SK-N-SH (cell line): ENCODE data around the gene LOXL4. TPM values are rescaled to one million over a fixed set of nuclear protein-coding genes. Genes with fewer than 3 reads are reported as not detected.

Source experiments
- CTCF ChIA-PET: fragments of 300-600, 350-600 bp; formaldehyde crosslinking; extraction: SDS; loops from one replicate; lab custom pipeline; 2021; lab: Yijun Ruan, JAX
- POLR2A ChIA-PET: fragments of 350-600 bp; sonication (Branson Sonifier 250); formaldehyde crosslinking; extraction: SDS; loops from one replicate; lab custom pipeline; 2020; ENCODE audit warnings: antibody characterized with exemption, inconsistent platforms; lab: Yijun Ruan, JAX
- DNase-seq: peaks from one replicate; pipeline ENCODE4 v3.0.0; 2012
- H2AFZ ChIP-seq: fragments of 200-600 bp; sonication (generic); 2 replicates; pipeline ENCODE4 v1.8.1; 2016; ENCODE audit warnings: antibody characterized with exemption, mild to moderate bottlenecking, low read depth
- H3F3A ChIP-seq: fragments of 200-600 bp; sonication (generic); replicated peaks from 2 replicates; pipeline ENCODE3; 2016; ENCODE audit warnings: antibody characterized with exemption, mild to moderate bottlenecking; ENCODE audit not compliant: insufficient read depth
- H3K27ac ChIP-seq, 2 experiments: fragments of 200-500 bp in 1 of 2; fragments of 200-600 bp in 1 of 2; sonication (Bioruptor generic) in 1 of 2; sonication (generic), shearing (Covaris generic) in 1 of 2; 2 replicates each; pipeline versions ENCODE4 v1.5.1 to v1.6.1; 2014 to 2016; ENCODE audit warnings: low read depth in 2 of 2, inconsistent platforms in 1 of 2, low read length in 1 of 2, mild to moderate bottlenecking in 1 of 2, mixed read lengths in 1 of 2
- H3K27me3 ChIP-seq: fragments of 200-600 bp; sonication (generic), shearing (Covaris generic); 2 replicates; pipeline ENCODE4 v1.6.1; 2016; ENCODE audit warnings: mixed run types; ENCODE audit not compliant: insufficient read depth
- H3K36me3 ChIP-seq, 2 experiments: fragments of 200-500 bp in 1 of 2; fragments of 200-600 bp in 1 of 2; sonication (Bioruptor generic) in 1 of 2; sonication (generic) in 1 of 2; replicated peaks in 1 of 2; 2 replicates each; pipeline versions ENCODE3 to v1.5.1; 2014 to 2016; ENCODE audit warnings: low read length in 1 of 2, mild to moderate bottlenecking in 1 of 2; ENCODE audit not compliant: insufficient read depth in 2 of 2, control insufficient read depth in 1 of 2
- H3K4me1 ChIP-seq, 2 experiments: fragments of 200-500 bp in 1 of 2; fragments of 200-600 bp in 1 of 2; sonication (Bioruptor generic) in 1 of 2; sonication (generic), shearing (Covaris generic) in 1 of 2; 2 replicates each; pipeline versions ENCODE4 v1.5.1 to v1.6.1; 2014 to 2016; ENCODE audit warnings: low read depth in 1 of 2, low read length in 1 of 2, mixed run types in 1 of 2; ENCODE audit not compliant: insufficient read depth in 2 of 2, control insufficient read depth in 1 of 2
- H3K4me2 ChIP-seq: fragments of 200-600 bp; sonication (generic), shearing (Covaris generic); 2 replicates; pipeline ENCODE4 v1.6.1; 2017; ENCODE audit warnings: mixed run types
- H3K4me3 ChIP-seq, 2 experiments: fragments of 200-500 bp in 1 of 2; fragments of 200-600 bp in 1 of 2; sonication (Bioruptor generic) in 1 of 2; sonication (generic), shearing (Covaris generic) in 1 of 2; 2 replicates each; pipeline versions ENCODE4 v1.5.1 to v1.8.1; 2014 to 2016; ENCODE audit warnings: low read depth in 2 of 2, inconsistent platforms in 1 of 2, low read length in 1 of 2, mild to moderate bottlenecking in 1 of 2, mixed read lengths in 1 of 2, moderate library complexity in 1 of 2
- H3K79me2 ChIP-seq: fragments of 200-600 bp; sonication (generic); 2 replicates; pipeline ENCODE4 v1.8.1; 2017; ENCODE audit warnings: mild to moderate bottlenecking; ENCODE audit not compliant: insufficient read depth
- H3K9ac ChIP-seq: fragments of 200-600 bp; sonication (generic); 2 replicates; pipeline ENCODE4 v1.6.1; 2017; ENCODE audit warnings: mixed run types
- H3K9me2 ChIP-seq: fragments of 200-600 bp; sonication (generic); 2 replicates; pipeline ENCODE4 v1.6.1; 2017; ENCODE audit warnings: mixed run types
- H3K9me3 ChIP-seq: fragments of 200-600 bp; sonication (generic); 2 replicates; pipeline ENCODE4 v1.6.1; 2017; ENCODE audit warnings: mixed run types, mild to moderate bottlenecking, moderate library complexity
- H4K20me1 ChIP-seq: fragments of 200-600 bp; sonication (generic); 2 replicates; pipeline ENCODE4 v1.6.1; 2017; ENCODE audit warnings: mild to moderate bottlenecking, mixed run types; ENCODE audit not compliant: insufficient read depth
- EZH2phosphoT487 ChIP-seq: fragments of 200-600 bp; sonication (generic); IDR thresholded peaks from 2 replicates; pipeline ENCODE4 v1.6.1; 2017; ENCODE audit warnings: low read depth, mixed run types, mild to moderate bottlenecking, antibody characterized with exemption, moderate library complexity, borderline replicate concordance
- GABPA ChIP-seq: IDR thresholded peaks from 2 replicates; pipeline ENCODE4 v1.4.0; 2012; ENCODE audit warnings: low read depth, mild to moderate bottlenecking
- GATA2 ChIP-seq: sonication (generic); formaldehyde crosslinking; IDR thresholded peaks from 2 replicates; pipeline ENCODE4 v1.5.0; 2020; ENCODE audit warnings: mild to moderate bottlenecking, missing genetic modification reagents
- JUND ChIP-seq: IDR thresholded peaks from 2 replicates; pipeline ENCODE4 v1.4.0; 2012
- MAX ChIP-seq: IDR thresholded peaks from 2 replicates; pipeline ENCODE4 v1.4.0; 2012; ENCODE audit warnings: low read depth
- NFIC ChIP-seq: IDR thresholded peaks from 2 replicates; pipeline ENCODE4 v1.4.0; 2012; ENCODE audit warnings: borderline replicate concordance
- PBX3 ChIP-seq: IDR thresholded peaks from 2 replicates; pipeline ENCODE4; 2012
- REST ChIP-seq: IDR thresholded peaks from 2 replicates; pipeline ENCODE4 v1.6.1; 2012; ENCODE audit warnings: mild to moderate bottlenecking, low read depth, low read length, moderate library complexity
- RFX5 ChIP-seq: IDR thresholded peaks from 2 replicates; pipeline ENCODE4 v1.6.1; 2012; ENCODE audit warnings: mild to moderate bottlenecking, improper control_type of control experiment, low read length
- RXRA ChIP-seq: IDR thresholded peaks from 2 replicates; pipeline ENCODE4 v1.4.0; 2012; ENCODE audit warnings: low read depth, mild to moderate bottlenecking, borderline replicate concordance
- SIN3A ChIP-seq: IDR thresholded peaks from 2 replicates; pipeline ENCODE4 v1.6.1; 2012; ENCODE audit warnings: low read depth, mild to moderate bottlenecking, low read length, moderate library complexity, borderline replicate concordance
- SMC3 ChIP-seq: IDR thresholded peaks from 2 replicates; pipeline ENCODE4 v1.6.1; 2012; ENCODE audit warnings: low read depth, low read length, improper control_type of control experiment
- TCF12 ChIP-seq: IDR thresholded peaks from 2 replicates; pipeline ENCODE4 v1.4.0; 2012
- USF1 ChIP-seq: IDR thresholded peaks from 2 replicates; pipeline ENCODE4 v1.4.0; 2012; ENCODE audit warnings: low read depth, borderline replicate concordance
- ZBTB33 ChIP-seq: IDR thresholded peaks from 2 replicates; pipeline ENCODE4 v1.4.0; 2012; ENCODE audit warnings: low read depth, borderline replicate concordance
- WGBS: methylation state at CpG from one replicate; pipeline ENCODE4 v1.1.6; 2017; ENCODE audit warnings: low lambda C conversion rate; 5-methylcytosine and 5-hydroxymethylcytosine counted together
- polyA plus RNA-seq, 3 experiments: library from polyadenylated mRNA; depleted of rRNA; stranded (reverse); fragments of >200 nt; gene quantifications; 2 replicates each; pipeline ENCODE4 v1.2.3, GENCODE V29; 2012

Gene LOXL4
- polyA plus RNA-seq, 1 of the 3 experiments (the other 2 are of a cell fraction), result 1.7 TPM

- CTCF ChIA-PET, result interaction anchor here (1.8 kb wide), 1 partner anchor 96 kb away, joined by 7 read pairs; no protein-coding TSS in a partner anchor
- Histone ChIP-seq H3F3A (no peaks in the 10 kb centered on the region), H3K27me3 (no peaks in the 10 kb centered on the region), H3K9me3 (no peaks in the 10 kb centered on the region), H4K20me1 (0 out of 2 replicates have a peak, but pooled peaks cover 4% of the 10 kb centered on the region), H3K36me3 (peaks cover 29 to 34% of the 10 kb centered on the region in 2 experiments), H3K4me3 (no peak overlapping the region), H3K27ac (no peak overlapping the region), H2AFZ (no peak overlapping the region), H3K9me2 (no peaks in the 10 kb centered on the region), H3K9ac (no peak overlapping the region), H3K4me1 (no peaks in the 10 kb centered on the region; a peak in 1 of 4 replicates), H3K4me2 (no peak overlapping the region), H3K79me2 (peaks cover 14% of the 10 kb centered on the region)
- no peak for DNase-seq
- TF ChIP-seq USF1, result no peak
- no peak for TF ChIP-seq JUND
- no peak for TF ChIP-seq SIN3A
- TF ChIP-seq TCF12, result no peak
- TF ChIP-seq PBX3, result no peak
- TF ChIP-seq RFX5, result no peak
- TF ChIP-seq NFIC, result no peak
- TF ChIP-seq SMC3, result no peak
- TF ChIP-seq EZH2phosphoT487, result no peak
- no peak for TF ChIP-seq MAX
- no peak for TF ChIP-seq REST
- TF ChIP-seq GABPA, result no peak
- no peak for TF ChIP-seq GATA2 (CRISPR knock-in tag)
- no peak for TF ChIP-seq RXRA
- no peak for TF ChIP-seq ZBTB33
- POLR2A ChIA-PET, result no interaction called here
- WGBS, result 95% methylated on average over 1 of the region's 1 CpG
Observed at GRCh38 chr10:98213740-98214139, 54.3 kb downstream of the LOXL4 start.
